Breast epithelium (tissue), 3 donors: ENCODE measurements around the gene DVL1.

Experiments
- CTCF ChIP-seq, 3 donors: fragments of 450-650 bp; IDR thresholded peaks; one replicate each; pipeline ENCODE4 v1.5.1; 2016 to 2017; ENCODE audit warnings: antibody characterized with exemption in 3 of 3, mild to moderate bottlenecking in 3 of 3, moderate library complexity in 3 of 3
- POLR2AphosphoS5 ChIP-seq, 3 donors: sonication (generic); formaldehyde crosslinking; IDR thresholded peaks; one replicate each; pipeline ENCODE4 v1.6.1; 2017; ENCODE audit warnings: antibody characterized with exemption in 3 of 3

GRCh38 chr1:1367315-1367714 is 18.1 kb upstream of the DVL1 start:
- no peak for TF ChIP-seq CTCF (IDR thresholded peaks at IDR 0.05)
- TF ChIP-seq POLR2AphosphoS5 (IDR thresholded peaks at IDR 0.05): no peak
